GM18517 (cell line): ENCODE data around the gene STK32C.
"Not testable (repeated sequence)": the region's sequence is repeated elsewhere in the genome, so short reads cannot be mapped to it uniquely, and the experiment has no call there.

Source experiments
- ATAC-seq: cut with Tn5 transposase; IDR thresholded peaks from one replicate; pipeline ENCODE4 v1.9.1; 2021; ENCODE audit warnings: mild to moderate bottlenecking, moderate library complexity; ENCODE audit not compliant: unreplicated experiment

The STK32C gene

GRCh38 chr10:132302421-132303310 lies 5.1 kb downstream of the STK32C start:
- ATAC-seq: no peak

GRCh38 chr10:132301371-132302330 lies 6.1 kb downstream of the STK32C start:
- no peak for ATAC-seq

DNA sequence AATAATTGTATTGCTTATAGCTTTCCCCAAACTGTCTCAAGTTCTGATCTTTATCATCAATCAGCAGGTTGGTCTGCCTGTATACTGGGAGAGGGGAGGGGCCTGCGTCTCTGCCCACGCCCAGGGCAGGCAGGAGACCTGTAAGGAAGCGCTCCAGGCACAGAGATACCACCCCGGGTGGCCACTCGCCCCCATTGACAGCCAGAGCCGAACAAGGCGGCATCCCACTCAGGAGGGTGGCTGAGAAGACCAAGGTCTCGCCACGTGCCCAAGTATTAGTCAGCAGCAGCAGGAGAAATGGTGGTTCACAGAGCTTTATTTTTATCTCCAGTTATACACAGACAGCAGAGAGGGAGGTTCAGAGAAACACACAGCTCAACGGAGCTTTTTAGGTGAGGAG lies 7.2 kb downstream of the STK32C start:
- no peak for ATAC-seq

- no peak for ATAC-seq
Observed at GRCh38 chr10:132299371-132300336, 8.1 kb downstream of the STK32C start.

GRCh38 chr10:132298038-132298881 lies 9.5 kb downstream of the STK32C start:
- no peak for ATAC-seq

- ATAC-seq: no peak
Observed at GRCh38 chr10:132297526-132297925, 10.2 kb downstream of the STK32C start.

DNA sequence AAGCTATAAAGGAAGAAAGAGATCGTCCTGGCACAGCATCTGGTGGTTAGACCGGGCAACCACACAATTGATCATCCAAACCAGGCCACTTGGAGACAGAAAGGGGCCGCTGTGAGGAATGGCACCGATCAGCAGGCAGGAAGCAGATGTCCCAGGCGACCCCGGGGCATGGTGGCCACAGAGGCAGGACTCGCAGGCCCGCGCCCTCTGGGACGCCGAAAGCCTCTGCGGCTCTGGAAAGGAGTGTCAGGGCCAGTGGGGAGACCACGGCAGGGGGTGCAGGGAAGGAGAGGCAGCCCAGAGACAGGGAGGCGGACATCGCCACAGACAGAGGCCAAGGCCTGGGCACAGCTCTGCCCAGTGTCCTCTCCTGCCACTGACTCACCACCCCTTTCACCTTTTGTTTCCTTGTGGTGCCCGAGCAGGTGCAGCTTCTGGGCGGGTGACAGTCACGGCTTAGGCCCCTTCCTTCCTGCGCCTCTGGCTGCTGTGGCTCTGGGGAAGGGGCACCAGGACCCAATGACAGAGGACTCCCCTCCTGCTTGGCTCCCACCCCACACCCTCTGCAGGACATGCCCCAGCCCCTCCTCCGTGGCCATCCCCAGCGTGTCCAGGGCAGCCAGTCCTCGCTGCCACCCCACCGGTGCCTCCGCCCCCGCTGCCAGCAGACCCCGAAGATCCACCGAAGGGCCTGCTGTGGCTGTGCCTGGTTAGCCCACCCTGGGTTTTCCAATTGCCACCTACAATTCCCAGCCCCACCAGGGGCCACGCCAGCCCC lies 10.9 kb downstream of the STK32C start:
- ATAC-seq: no peak

- ATAC-seq: not testable (repeated sequence)
Observed at GRCh38 chr10:132295481-132295880, 12.3 kb downstream of the STK32C start.

DNA sequence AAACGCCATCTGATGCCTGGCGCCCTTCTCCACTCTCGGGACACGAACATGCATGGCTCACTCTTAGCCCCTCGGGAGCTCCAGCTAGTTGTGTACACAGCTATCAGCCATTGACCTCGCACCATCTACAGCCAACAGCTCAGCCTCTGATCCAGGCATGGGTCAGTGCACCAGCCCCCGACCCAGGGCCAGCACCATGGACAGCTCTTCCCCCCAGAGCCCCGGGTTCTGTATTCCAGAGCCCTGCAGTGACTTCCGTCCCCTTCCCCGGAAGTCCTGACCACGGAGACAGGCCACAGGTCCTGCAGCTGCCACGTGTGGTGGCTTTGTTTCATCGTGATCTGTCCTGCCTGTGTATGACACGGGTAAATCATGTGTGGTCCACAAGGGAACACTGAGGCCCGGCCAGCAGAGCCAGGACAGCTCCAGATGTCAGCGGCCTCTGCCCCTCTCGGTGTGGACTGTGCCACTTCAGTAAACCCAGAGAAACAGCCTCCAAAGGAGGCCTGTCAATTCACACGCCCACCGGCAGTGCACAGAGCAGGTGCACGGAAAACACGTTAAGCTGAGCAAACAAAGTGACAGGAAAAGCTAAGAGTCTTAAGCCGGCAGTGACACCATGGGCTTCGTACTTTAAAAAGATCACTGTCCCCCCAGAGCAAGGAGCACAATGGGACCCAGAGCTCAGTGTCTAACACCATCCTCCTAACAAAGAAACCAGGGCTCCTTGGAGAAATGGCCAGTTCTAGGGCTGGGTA lies 13.0 kb downstream of the STK32C start:
- ATAC-seq: no peak

- no peak for ATAC-seq
Observed at GRCh38 chr10:132293813-132294520, 13.8 kb downstream of the STK32C start.

- no peak for ATAC-seq
Observed at GRCh38 chr10:132293201-132293812, 14.4 kb downstream of the STK32C start.

- ATAC-seq: no peak
Observed at GRCh38 chr10:132292287-132293200, 15.2 kb downstream of the STK32C start.

DNA sequence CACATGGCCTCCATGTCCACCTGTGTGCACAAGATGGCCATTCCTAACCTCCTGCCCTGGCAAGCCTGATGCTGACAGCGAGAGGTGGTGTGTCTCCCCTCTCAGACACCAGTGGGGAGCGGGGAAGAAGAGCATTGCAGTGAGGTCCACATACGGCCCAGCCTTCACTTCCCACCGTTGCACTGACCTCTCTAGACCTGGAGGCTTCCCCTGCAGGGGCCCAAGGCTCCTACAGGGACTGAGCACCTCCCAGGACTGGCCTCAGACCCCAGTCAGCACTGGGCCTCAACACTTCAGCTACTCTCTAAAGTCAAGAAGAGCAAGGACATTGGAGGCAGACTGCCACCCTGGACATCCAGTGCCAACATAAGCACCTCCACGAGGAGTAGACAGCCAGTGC lies 15.9 kb downstream of the STK32C start:
- ATAC-seq: no peak

- no peak for ATAC-seq
Observed at GRCh38 chr10:132290631-132291030, 17.1 kb downstream of the STK32C start.

- ATAC-seq: no peak
Observed at GRCh38 chr10:132289439-132289838, 18.3 kb downstream of the STK32C start.
